Measurements from ENCODE around the gene CST8.

- TF ChIP-seq POLR2A (IDR thresholded peaks at IDR 0.05) = no peak
- TF ChIP-seq, protein P1, sequence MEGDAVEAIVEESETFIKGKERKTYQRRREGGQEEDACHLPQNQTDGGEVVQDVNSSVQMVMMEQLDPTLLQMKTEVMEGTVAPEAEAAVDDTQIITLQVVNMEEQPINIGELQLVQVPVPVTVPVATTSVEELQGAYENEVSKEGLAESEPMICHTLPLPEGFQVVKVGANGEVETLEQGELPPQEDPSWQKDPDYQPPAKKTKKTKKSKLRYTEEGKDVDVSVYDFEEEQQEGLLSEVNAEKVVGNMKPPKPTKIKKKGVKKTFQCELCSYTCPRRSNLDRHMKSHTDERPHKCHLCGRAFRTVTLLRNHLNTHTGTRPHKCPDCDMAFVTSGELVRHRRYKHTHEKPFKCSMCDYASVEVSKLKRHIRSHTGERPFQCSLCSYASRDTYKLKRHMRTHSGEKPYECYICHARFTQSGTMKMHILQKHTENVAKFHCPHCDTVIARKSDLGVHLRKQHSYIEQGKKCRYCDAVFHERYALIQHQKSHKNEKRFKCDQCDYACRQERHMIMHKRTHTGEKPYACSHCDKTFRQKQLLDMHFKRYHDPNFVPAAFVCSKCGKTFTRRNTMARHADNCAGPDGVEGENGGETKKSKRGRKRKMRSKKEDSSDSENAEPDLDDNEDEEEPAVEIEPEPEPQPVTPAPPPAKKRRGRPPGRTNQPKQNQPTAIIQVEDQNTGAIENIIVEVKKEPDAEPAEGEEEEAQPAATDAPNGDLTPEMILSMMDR (IDR thresholded peaks at IDR 0.05) = no peak
These were observed 36.1 kb upstream of the CST8 start for GRCh38 chr20:23454816-23455215.
